Ecto neural progenitor cell (in vitro differentiated cells): Measurements from ENCODE around the gene POLN.

Experiments
- DNase-seq: peaks from one replicate; pipeline ENCODE4 v3.0.0-alpha.2; 2018; ENCODE audit warnings: low spot score

POLN gene

GRCh38 chr4:2083116-2083825 is 158.7 kb downstream of the POLN start:
- DNase-seq: no peak

- no peak for DNase-seq
Observed at GRCh38 chr4:2082627-2083026, 159.3 kb downstream of the POLN start.

- no peak for DNase-seq
Observed at GRCh38 chr4:2082118-2082517, 159.8 kb downstream of the POLN start.

- no peak for DNase-seq
Observed at GRCh38 chr4:2081540-2081939, 160.4 kb downstream of the POLN start.

GRCh38 chr4:2080429-2081300 is 161.3 kb downstream of the POLN start:
- DNase-seq: no peak

- DNase-seq: no peak
Observed at GRCh38 chr4:2079926-2080325, 162.0 kb downstream of the POLN start.

GRCh38 chr4:2079006-2079405 is 162.9 kb downstream of the POLN start:
- no peak for DNase-seq

GRCh38 chr4:2078584-2078983 is 163.3 kb downstream of the POLN start:
- DNase-seq: no peak

GRCh38 chr4:2077537-2078460 is 164.1 kb downstream of the POLN start:
- no peak for DNase-seq

- no peak for DNase-seq
Observed at GRCh38 chr4:2076908-2077536, 164.9 kb downstream of the POLN start.

- no peak for DNase-seq
Observed at GRCh38 chr4:2075987-2076907, 165.7 kb downstream of the POLN start.

GRCh38 chr4:2075171-2075986 is 166.5 kb downstream of the POLN start:
- no peak for DNase-seq

GRCh38 chr4:2074588-2074987 is 167.3 kb downstream of the POLN start:
- DNase-seq: no peak

GRCh38 chr4:2073808-2074481 is 168.0 kb downstream of the POLN start:
- DNase-seq: no peak

GRCh38 chr4:2072971-2073807 is 168.7 kb downstream of the POLN start:
- DNase-seq: no peak

- DNase-seq: no peak
Observed at GRCh38 chr4:2071912-2072867, 169.7 kb downstream of the POLN start.

GRCh38 chr4:2071252-2071911 is 170.5 kb downstream of the POLN start:
- DNase-seq: no peak
